GM12891 (cell line): ENCODE measurements around the gene TXNDC15.

ENCODE experiments used
- DNase-seq: peaks from one replicate; pipeline ENCODE4 v3.0.0; 2011; ENCODE audit warnings: low spot score; ENCODE audit not compliant: insufficient read length
- FAIRE-seq: peaks from 2 replicates; lab custom pipeline; 2011; peaks lifted over from hg19 to GRCh38; lab: Jason Lieb, UNC
- PAX5 ChIP-seq: IDR thresholded peaks from 2 replicates; pipeline ENCODE4 v1.6.1; 2011; ENCODE audit warnings: low read length, moderate library complexity, mild to moderate bottlenecking; ENCODE audit not compliant: insufficient read depth, severe bottlenecking
- POLR2A ChIP-seq: IDR thresholded peaks from 2 replicates; pipeline ENCODE4 v1.6.1; 2011; ENCODE audit warnings: low read depth, low read length, control low read depth
- POLR2AphosphoS5 ChIP-seq: IDR thresholded peaks from 2 replicates; pipeline ENCODE4 v1.6.1; 2011; ENCODE audit warnings: low read depth, low read length, control low read depth
- POU2F2 ChIP-seq: IDR thresholded peaks from 2 replicates; pipeline ENCODE4 v1.6.1; 2011; ENCODE audit warnings: low read depth, mild to moderate bottlenecking, control low read depth, low read length, moderate library complexity
- SPI1 ChIP-seq: IDR thresholded peaks from 2 replicates; pipeline ENCODE4 v1.6.1; 2011; ENCODE audit warnings: low read depth, low read length, control low read depth
- TAF1 ChIP-seq: IDR thresholded peaks from 2 replicates; pipeline ENCODE4 v1.6.1; 2011; ENCODE audit warnings: low read depth, low read length, control low read depth

Gene TXNDC15

DNA sequence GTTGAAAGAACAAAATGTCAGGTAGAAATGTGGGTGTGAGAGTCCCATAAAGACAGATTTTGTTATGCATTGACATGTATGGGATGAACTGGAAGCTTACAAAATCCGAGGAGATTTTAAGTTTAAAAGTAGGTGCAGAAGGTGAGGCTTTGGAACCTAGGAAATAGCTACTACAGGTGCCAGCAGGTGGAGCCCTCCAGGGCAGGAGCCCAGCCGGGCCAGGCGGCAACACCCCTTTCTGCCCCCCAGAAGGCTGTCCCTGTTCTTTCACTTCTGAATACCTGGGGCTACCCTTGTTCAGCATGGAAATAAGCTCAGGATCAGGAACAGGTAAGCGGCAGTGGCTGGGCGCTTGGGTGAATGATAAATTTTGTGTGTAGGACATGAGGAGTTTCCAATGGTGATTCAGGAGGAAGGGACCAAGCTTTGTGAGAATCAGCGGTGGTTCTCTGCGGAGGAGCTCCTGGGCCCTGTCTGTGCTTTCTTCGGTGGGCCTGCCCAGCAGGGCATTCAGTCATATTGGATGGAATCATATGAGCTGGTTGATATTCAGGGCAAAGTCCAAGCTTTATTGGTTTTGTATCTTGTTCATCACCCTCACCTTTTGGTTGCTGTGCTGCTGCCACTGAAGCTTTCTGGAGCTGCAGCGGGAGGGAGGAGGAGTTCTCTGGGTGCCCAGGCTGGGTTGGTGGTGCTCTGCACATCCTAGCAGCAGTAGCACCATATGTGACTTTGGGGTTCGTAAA is 43.1 kb downstream of the TXNDC15 start:
- DNase-seq (no peak), FAIRE-seq (no peak)
- no peak for TF ChIP-seq SPI1

DNA sequence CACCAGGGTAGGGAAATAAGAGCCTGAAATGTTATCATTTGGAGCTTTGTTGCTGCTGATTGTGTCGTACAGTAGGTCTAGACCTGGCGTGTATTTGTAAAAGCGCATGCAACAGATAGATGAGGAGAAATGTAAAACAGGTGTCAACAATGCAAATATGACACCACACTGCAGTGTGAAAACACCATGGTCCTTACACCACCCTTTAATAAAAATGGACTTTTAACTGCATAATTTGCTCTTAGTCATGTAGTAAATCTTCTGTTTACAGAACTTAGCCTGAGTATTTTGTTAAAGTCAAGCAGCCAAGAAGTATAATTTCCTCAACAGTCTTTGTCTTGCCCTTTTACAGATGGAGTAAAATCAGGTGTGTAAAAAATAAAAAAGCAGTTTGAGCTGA is 44.7 kb downstream of the TXNDC15 start:
- no peak for TF ChIP-seq PAX5
- no peak for TF ChIP-seq POLR2AphosphoS5
- TF ChIP-seq TAF1: no peak
- no peak for TF ChIP-seq SPI1
- no peak for TF ChIP-seq POLR2A
- TF ChIP-seq POU2F2: no peak
- FAIRE-seq (no peak), DNase-seq (no peak)

DNA sequence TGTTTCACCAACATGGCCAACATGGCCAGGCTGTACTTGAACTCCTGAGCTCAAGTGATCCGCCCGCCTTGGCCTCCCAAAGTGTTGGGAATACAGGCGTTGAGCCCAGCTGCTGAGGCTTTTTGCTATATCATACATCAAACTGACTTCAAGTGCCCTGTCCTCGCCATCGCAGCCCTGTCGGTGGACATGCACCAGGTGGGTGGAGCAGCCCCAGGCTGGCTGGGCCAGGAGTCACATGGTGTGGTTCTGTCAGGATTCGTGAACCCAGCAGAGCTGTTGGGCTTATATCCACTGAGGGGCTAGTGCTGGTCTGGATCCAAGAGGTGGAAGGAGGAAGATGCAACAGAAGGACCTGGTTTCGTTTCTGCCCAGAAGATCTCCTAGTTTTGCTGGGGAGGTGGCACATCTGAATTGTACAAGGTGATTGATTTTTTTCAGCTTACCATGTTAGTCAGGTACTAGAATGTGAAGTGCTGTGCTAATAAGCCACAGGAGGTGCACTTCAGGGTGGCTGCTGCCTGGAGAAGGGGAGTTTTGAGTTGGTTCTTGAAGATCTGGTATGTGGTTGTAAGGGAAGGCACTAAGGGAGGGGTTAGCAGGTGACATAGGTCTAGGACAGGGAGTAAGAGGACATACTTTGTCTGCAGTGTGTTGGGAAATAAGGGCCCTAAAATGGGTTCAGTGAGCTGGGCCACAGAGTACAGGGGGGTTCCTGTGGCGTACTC is 46.8 kb downstream of the TXNDC15 start:
- TF ChIP-seq POU2F2 (no peak), POLR2AphosphoS5 (no peak), SPI1 (no peak), POLR2A (no peak), TAF1 (no peak), PAX5 (no peak)
- FAIRE-seq (no peak), DNase-seq (no peak)

- DNase-seq: no peak
- no peak for FAIRE-seq
Observed at GRCh38 chr5:134932508-134932907, 58.3 kb downstream of the TXNDC15 start.

GRCh38 chr5:134934202-134934601 is 60.0 kb downstream of the TXNDC15 start:
- FAIRE-seq: no peak
- TF ChIP-seq TAF1 (no peak), POLR2A (no peak), POLR2AphosphoS5 (no peak), PAX5 (no peak), SPI1 (no peak), POU2F2 (no peak)
- DNase-seq: no peak

More at GRCh38 chr5:134932508-134932907, 58.3 kb downstream of the TXNDC15 start:
- TF ChIP-seq TAF1 (no peak), PAX5 (no peak), POU2F2 (no peak), POLR2AphosphoS5 (no peak), SPI1 (no peak), POLR2A (no peak)

DNA sequence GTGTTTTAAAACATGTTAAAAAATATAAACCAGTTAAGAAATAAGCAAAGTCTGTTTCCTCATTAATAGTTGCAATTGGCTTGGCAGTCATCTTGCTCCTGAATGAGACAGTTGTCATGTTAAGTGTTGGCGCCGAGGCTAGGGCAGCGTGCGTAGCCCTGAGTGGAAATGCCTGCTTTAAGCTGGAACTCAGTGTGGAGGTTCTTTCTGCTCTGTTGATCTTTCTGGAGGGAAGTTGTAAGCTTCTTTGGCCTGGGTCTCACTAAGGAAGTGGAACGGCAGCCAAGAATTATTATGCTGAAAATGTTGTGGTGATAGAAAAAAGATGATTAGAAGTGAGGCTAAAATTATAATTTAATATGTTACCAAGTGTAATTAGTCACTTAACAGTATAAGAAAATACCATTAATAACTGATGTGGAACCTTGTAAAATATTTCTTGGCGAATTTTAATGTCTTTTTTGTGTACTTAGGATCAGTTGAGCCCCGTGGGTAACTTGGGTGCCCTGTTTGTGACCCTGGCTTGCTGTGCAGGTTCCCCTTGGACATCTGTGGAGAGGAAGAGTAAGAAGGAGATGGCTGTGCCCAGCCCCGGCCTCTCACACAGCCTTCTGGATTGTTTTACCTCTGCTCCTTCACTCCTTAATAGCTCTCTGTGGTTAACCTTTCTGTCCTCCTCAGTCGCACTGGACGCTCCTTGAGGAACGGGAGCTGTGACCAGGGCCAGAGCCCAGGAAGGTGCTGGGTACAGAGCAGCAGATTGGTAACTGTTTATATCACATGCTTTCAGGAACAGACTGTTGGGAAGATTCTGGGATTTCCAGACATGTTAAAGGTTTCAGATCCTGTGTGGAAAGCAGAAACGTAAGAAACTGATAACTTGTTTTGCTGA is 61.8 kb downstream of the TXNDC15 start:
- no peak for DNase-seq
- FAIRE-seq: no peak
- TF ChIP-seq PAX5 (no peak), TAF1 (no peak), POLR2A (no peak), POLR2AphosphoS5 (no peak), SPI1 (no peak), POU2F2 (no peak)

- DNase-seq: no peak
- TF ChIP-seq TAF1 (no peak), SPI1 (no peak), POU2F2 (no peak), POLR2AphosphoS5 (no peak), POLR2A (no peak), PAX5 (no peak)
- FAIRE-seq: peak; percentile 60
Observed at GRCh38 chr5:134937526-134937925, 63.4 kb downstream of the TXNDC15 start.

- TF ChIP-seq TAF1 (no peak), POLR2AphosphoS5 (no peak), SPI1 (no peak), POU2F2 (no peak), PAX5 (no peak), POLR2A (no peak)
- no peak for DNase-seq
- no peak for FAIRE-seq
Observed at GRCh38 chr5:134938030-134938429, 63.9 kb downstream of the TXNDC15 start.

DNA sequence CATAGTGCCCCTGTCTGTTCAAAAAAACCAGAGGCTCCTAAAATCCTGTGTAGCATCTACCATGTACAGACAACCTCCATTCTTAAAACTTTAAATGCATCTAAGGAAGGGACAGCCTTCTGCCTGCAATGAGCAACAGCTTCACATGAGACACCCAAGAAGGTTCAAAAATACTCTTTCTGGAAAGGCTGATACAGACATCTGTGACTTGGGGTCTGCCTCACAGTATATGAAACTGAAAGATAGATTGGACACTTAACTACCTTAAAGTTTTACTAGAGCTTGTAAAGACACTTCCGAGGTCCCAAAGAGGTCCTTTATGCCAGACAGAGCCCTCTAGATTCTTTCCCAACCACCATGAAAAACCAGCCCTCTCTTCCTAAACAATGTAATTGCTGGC is 65.3 kb downstream of the TXNDC15 start:
- DNase-seq (no peak), FAIRE-seq (no peak)
- TF ChIP-seq TAF1 (no peak), POU2F2 (no peak), PAX5 (no peak), SPI1 (no peak), POLR2AphosphoS5 (no peak), POLR2A (no peak)
